ENCODE results near the gene EN2.

- TF ChIP-seq POLR2A (IDR thresholded peaks at IDR 0.05) = no peak
- no peak for TF ChIP-seq CTCF (IDR thresholded peaks at IDR 0.05)
Observed at GRCh38 chr7:155450558-155450969, 7.4 kb upstream of the EN2 start.
